HL-60/S4 treated with retinoic acid at 250 ng/mL for 4 days and 3 days (cell line): ENCODE data around the gene HDAC4.

ENCODE experiments used
- in situ Hi-C: fragments of 300-500 bp; cut with MboI; formaldehyde crosslinking; loops from 2 replicates; pipeline ENCODE4 v1.7.0; 2022; ENCODE audit warnings: low sequenced_read_pairs

The HDAC4 gene

GRCh38 chr2:239271882-239272281 is 128.9 kb downstream of the HDAC4 start:
- in situ Hi-C loops = no loop called here

GRCh38 chr2:239271471-239271870 is 129.3 kb downstream of the HDAC4 start:
- in situ Hi-C loops = no loop called here

GRCh38 chr2:239269916-239270315 is 130.9 kb downstream of the HDAC4 start:
- in situ Hi-C loops = no loop called here

- in situ Hi-C loops = no loop called here
Measured at GRCh38 chr2:239269173-239269885, 131.5 kb downstream of the HDAC4 start.

- in situ Hi-C loops = no loop called here
Measured at GRCh38 chr2:239268549-239268948, 132.3 kb downstream of the HDAC4 start.

- in situ Hi-C loops = no loop called here
Measured at GRCh38 chr2:239268082-239268481, 132.7 kb downstream of the HDAC4 start.

GRCh38 chr2:239267288-239267951 is 133.4 kb downstream of the HDAC4 start:
- in situ Hi-C loops = no loop called here

GRCh38 chr2:239266779-239267287 is 134.0 kb downstream of the HDAC4 start:
- in situ Hi-C loops = no loop called here

GRCh38 chr2:239266434-239266766 is 134.4 kb downstream of the HDAC4 start:
- in situ Hi-C loops = no loop called here

GRCh38 chr2:239265681-239266433 is 135.0 kb downstream of the HDAC4 start:
- in situ Hi-C loops = no loop called here

- in situ Hi-C loops = no loop called here
Measured at GRCh38 chr2:239264838-239265651, 135.8 kb downstream of the HDAC4 start.

GRCh38 chr2:239264492-239264837 is 136.4 kb downstream of the HDAC4 start:
- in situ Hi-C loops = no loop called here

- in situ Hi-C loops = no loop called here
Measured at GRCh38 chr2:239263669-239264491, 136.9 kb downstream of the HDAC4 start.

GRCh38 chr2:239263231-239263630 is 137.6 kb downstream of the HDAC4 start:
- in situ Hi-C loops = no loop called here

GRCh38 chr2:239262484-239263230 is 138.2 kb downstream of the HDAC4 start:
- in situ Hi-C loops = no loop called here

- in situ Hi-C loops = no loop called here
Measured at GRCh38 chr2:239261796-239262483, 138.9 kb downstream of the HDAC4 start.

- in situ Hi-C loops = no loop called here
Measured at GRCh38 chr2:239261356-239261755, 139.5 kb downstream of the HDAC4 start.

- in situ Hi-C loops = no loop called here
Measured at GRCh38 chr2:239260546-239261327, 140.1 kb downstream of the HDAC4 start.
